GM12878 (cell line): ENCODE results near the gene ATG4B. TPM values are rescaled to one million over a fixed set of nuclear protein-coding genes. Genes with fewer than 3 reads are reported as not detected.

ENCODE experiments used
- CBX3 ChIP-seq: fragments of 200-600 bp; sonication (generic); IDR thresholded peaks from 2 replicates; pipeline ENCODE4 v1.6.1; 2016; ENCODE audit warnings: low read depth, borderline replicate concordance
- DPF2 ChIP-seq: fragments of 450-650 bp; IDR thresholded peaks from 2 replicates; pipeline ENCODE4 v1.6.1; 2017; ENCODE audit warnings: mild to moderate bottlenecking
- ETV6 ChIP-seq, 2 experiments: fragments of 450-650 bp in 1 of 2; IDR thresholded peaks in 1 of 2; conservative IDR thresholded peaks in 1 of 2; 2 replicates each; pipeline ENCODE4 v1.6.1; 2014; ENCODE audit warnings: antibody characterized with exemption in 1 of 2, borderline replicate concordance in 1 of 2, low read depth in 1 of 2, mild to moderate bottlenecking in 1 of 2, moderate library complexity in 1 of 2
- FOXM1 ChIP-seq: IDR thresholded peaks from 2 replicates; pipeline ENCODE4 v1.6.1; 2012; ENCODE audit warnings: low read depth, mild to moderate bottlenecking, inconsistent platforms, low read length, moderate library complexity
- GATAD2B ChIP-seq: fragments of 450-650 bp; conservative IDR thresholded peaks from 2 replicates; pipeline ENCODE4 v1.6.1; 2017; ENCODE audit warnings: low read depth, mild to moderate bottlenecking, moderate library complexity
- HDGF ChIP-seq: fragments of 450-650 bp; IDR thresholded peaks from 2 replicates; pipeline ENCODE4 v1.6.1; 2016; ENCODE audit warnings: antibody characterized with exemption
- MYC ChIP-seq: IDR thresholded peaks from 2 replicates; pipeline ENCODE4 v1.6.1; 2011; ENCODE audit warnings: mild to moderate bottlenecking, low read length, moderate library complexity, inconsistent platforms; ENCODE audit not compliant: insufficient read depth, insufficient replicate concordance, insufficient read length, severe bottlenecking
- NR2F1 ChIP-seq: fragments of 450-650 bp; conservative IDR thresholded peaks from 2 replicates; pipeline ENCODE4 v1.6.1; 2017; ENCODE audit warnings: mild to moderate bottlenecking
- PML ChIP-seq: IDR thresholded peaks from 2 replicates; pipeline ENCODE4 v1.6.1; 2012; ENCODE audit warnings: low read length, inconsistent platforms
- RAD51 ChIP-seq: fragments of 450-650 bp; IDR thresholded peaks from 2 replicates; pipeline ENCODE4 v1.6.1; 2016; ENCODE audit warnings: moderate library complexity, mild to moderate bottlenecking, inconsistent platforms
- SMAD1 ChIP-seq: fragments of 450-650 bp; IDR thresholded peaks from 2 replicates; pipeline ENCODE4 v1.6.1; 2018; ENCODE audit warnings: mild to moderate bottlenecking, low read depth; ENCODE audit not compliant: partially characterized antibody
- SMC3 ChIP-seq: IDR thresholded peaks from 2 replicates; pipeline ENCODE4 v1.6.1; 2011; ENCODE audit warnings: low read length, improper control_type of control experiment, borderline replicate concordance
- TBL1XR1 ChIP-seq: IDR thresholded peaks from 2 replicates; pipeline ENCODE4 v1.6.1; 2012; ENCODE audit warnings: low read depth, low read length, improper control_type of control experiment
- ZNF207 ChIP-seq: fragments of 450-650 bp; IDR thresholded peaks from 2 replicates; pipeline ENCODE4 v1.6.1; 2014; ENCODE audit warnings: antibody characterized with exemption, mild to moderate bottlenecking, borderline replicate concordance
- polyA plus RNA-seq, 11 experiments: library from polyadenylated mRNA; depleted of rRNA in 4 of 11; unstranded in 6 of 11; stranded (reverse) in 5 of 11; fragments of >200 nt; fragmentation: Nextera tagmentation in 4 of 11; fragmentation: Illumina TruSeq in 1 of 11; extraction: Ambion mirVana in 4 of 11; extraction: Trizol in 1 of 11; gene quantifications; 1 replicate in 1 of 11; 2 replicates in 10 of 11; pipeline versions ENCODE4 v1.2.1 to v1.2.3, GENCODE V29; 2011 to 2016; ENCODE audit warnings: inconsistent platforms in 2 of 11, missing spikeins in 2 of 11, low read depth in 1 of 11
- total RNA-seq, 4 experiments: library from RNA; depleted of rRNA in 3 of 4; stranded (reverse); fragments of >200 nt in 3 of 4; fragmentation: Illumina TruSeq in 1 of 4; extraction: Trizol in 1 of 4; gene quantifications; 2 replicates each; pipeline versions ENCODE4 v1.2.1 to v1.2.3, GENCODE V29; 2013 to 2021
- TF ChIP-seq, protein P1 (sequence below): fragments of 450-650 bp; IDR thresholded peaks from 2 replicates; pipeline ENCODE4 v1.6.1; 2018; ENCODE audit warnings: borderline replicate concordance, mild to moderate bottlenecking; ENCODE audit not compliant: partially characterized antibody
- TF ChIP-seq, protein P2 (sequence below): fragments of 450-650 bp; IDR thresholded peaks from 2 replicates; pipeline ENCODE4 v1.6.1; 2017; ENCODE audit warnings: mild to moderate bottlenecking
- TF ChIP-seq, protein P3 (sequence below): fragments of 450-650 bp; IDR thresholded peaks from 2 replicates; pipeline ENCODE4 v1.6.1; 2016; ENCODE audit warnings: mild to moderate bottlenecking, moderate library complexity, borderline replicate concordance
- TF ChIP-seq, protein P4 (sequence below): IDR thresholded peaks from 2 replicates; pipeline ENCODE4 v1.6.1; 2012; ENCODE audit warnings: low read depth, low read length, improper control_type of control experiment

The ATG4B gene
- total and polyA plus RNA-seq, 10 of the 15 experiments (the other 5 are each of a cell fraction or from before 2014, with no cell fraction given), result 5.8 to 84.1 (median 64.9) TPM

DNA sequence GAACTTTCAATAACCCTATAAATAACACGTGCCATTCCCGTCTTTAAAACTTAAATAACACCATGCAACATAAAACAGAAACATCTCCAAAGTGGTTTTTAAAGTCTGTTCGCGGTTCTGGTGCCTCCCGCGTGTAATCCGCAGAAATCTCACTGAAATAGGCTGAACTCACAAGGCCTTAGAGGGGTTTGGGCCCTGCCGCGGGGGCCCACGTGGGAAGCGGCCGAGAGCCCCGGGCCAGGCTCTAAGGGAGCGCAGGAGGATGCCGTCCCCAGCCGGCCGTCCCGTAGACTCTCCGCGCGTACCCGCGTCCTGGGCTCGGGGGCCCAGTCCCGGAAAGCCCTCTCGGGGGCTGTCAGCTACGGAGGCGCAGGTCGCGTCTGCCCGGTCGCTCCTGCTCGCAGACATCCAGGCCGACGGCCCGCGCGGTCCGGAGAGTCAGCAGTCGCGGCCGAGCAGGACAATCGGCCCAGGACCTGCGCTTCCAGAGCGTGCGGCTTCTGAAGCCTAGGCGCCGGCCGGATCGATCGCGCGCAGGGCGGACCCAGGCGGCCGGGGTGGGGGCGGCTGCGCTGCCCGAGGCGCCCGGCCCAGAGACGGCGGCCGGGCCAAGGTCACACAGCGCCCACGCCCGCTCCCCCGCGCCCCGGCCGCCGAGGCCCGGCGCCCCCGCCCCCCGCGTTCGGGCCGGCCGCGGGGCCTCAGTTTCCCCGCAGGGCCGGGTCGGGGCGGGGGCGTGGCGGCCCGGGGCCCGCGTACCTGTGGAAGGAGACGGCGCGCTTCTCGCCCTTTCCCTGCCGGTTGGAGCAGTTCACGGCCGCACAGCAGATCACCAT lies 1.1 kb upstream of the ATG4B start (continued):
- TF ChIP-seq NR2F1 (no peak), PML (no peak), MYC (no peak), ETV6 (conservative IDR thresholded peaks at IDR 0.05 in 1 of 2, IDR thresholded peaks at IDR 0.05 in 1 of 2; ENCODE audit: borderline replicate concordance in 1 of 2, low read depth in 1 of 2) (no peak), ZNF207 (no peak), FOXM1 (no peak), DPF2 (peak; percentile 59; the same call in 1 of the 2 replicates), RAD51 (no peak), SMAD1 (no peak), SMC3 (no peak), HDGF (no peak), TBL1XR1 (no peak), GATAD2B (peak; percentile 40), CBX3 (no peak)
- TF ChIP-seq, protein P1, sequence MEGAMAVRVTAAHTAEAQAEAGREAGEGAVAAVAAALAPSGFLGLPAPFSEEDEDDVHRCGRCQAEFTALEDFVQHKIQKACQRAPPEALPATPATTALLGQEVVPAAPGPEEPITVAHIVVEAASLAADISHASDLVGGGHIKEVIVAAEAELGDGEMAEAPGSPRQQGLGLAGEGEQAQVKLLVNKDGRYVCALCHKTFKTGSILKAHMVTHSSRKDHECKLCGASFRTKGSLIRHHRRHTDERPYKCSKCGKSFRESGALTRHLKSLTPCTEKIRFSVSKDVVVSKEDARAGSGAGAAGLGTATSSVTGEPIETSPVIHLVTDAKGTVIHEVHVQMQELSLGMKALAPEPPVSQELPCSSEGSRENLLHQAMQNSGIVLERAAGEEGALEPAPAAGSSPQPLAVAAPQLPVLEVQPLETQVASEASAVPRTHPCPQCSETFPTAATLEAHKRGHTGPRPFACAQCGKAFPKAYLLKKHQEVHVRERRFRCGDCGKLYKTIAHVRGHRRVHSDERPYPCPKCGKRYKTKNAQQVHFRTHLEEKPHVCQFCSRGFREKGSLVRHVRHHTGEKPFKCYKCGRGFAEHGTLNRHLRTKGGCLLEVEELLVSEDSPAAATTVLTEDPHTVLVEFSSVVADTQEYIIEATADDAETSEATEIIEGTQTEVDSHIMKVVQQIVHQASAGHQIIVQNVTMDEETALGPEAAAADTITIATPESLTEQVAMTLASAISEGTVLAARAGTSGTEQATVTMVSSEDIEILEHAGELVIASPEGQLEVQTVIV, result no peak
- TF ChIP-seq, protein P2, sequence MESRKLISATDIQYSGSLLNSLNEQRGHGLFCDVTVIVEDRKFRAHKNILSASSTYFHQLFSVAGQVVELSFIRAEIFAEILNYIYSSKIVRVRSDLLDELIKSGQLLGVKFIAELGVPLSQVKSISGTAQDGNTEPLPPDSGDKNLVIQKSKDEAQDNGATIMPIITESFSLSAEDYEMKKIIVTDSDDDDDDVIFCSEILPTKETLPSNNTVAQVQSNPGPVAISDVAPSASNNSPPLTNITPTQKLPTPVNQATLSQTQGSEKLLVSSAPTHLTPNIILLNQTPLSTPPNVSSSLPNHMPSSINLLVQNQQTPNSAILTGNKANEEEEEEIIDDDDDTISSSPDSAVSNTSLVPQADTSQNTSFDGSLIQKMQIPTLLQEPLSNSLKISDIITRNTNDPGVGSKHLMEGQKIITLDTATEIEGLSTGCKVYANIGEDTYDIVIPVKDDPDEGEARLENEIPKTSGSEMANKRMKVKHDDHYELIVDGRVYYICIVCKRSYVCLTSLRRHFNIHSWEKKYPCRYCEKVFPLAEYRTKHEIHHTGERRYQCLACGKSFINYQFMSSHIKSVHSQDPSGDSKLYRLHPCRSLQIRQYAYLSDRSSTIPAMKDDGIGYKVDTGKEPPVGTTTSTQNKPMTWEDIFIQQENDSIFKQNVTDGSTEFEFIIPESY, result no peak
- TF ChIP-seq, protein P3, sequence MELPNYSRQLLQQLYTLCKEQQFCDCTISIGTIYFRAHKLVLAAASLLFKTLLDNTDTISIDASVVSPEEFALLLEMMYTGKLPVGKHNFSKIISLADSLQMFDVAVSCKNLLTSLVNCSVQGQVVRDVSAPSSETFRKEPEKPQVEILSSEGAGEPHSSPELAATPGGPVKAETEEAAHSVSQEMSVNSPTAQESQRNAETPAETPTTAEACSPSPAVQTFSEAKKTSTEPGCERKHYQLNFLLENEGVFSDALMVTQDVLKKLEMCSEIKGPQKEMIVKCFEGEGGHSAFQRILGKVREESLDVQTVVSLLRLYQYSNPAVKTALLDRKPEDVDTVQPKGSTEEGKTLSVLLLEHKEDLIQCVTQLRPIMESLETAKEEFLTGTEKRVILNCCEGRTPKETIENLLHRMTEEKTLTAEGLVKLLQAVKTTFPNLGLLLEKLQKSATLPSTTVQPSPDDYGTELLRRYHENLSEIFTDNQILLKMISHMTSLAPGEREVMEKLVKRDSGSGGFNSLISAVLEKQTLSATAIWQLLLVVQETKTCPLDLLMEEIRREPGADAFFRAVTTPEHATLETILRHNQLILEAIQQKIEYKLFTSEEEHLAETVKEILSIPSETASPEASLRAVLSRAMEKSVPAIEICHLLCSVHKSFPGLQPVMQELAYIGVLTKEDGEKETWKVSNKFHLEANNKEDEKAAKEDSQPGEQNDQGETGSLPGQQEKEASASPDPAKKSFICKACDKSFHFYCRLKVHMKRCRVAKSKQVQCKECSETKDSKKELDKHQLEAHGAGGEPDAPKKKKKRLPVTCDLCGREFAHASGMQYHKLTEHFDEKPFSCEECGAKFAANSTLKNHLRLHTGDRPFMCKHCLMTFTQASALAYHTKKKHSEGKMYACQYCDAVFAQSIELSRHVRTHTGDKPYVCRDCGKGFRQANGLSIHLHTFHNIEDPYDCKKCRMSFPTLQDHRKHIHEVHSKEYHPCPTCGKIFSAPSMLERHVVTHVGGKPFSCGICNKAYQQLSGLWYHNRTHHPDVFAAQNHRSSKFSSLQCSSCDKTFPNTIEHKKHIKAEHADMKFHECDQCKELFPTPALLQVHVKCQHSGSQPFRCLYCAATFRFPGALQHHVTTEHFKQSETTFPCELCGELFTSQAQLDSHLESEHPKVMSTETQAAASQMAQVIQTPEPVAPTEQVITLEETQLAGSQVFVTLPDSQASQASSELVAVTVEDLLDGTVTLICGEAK, result no peak
- TF ChIP-seq, protein P4, sequence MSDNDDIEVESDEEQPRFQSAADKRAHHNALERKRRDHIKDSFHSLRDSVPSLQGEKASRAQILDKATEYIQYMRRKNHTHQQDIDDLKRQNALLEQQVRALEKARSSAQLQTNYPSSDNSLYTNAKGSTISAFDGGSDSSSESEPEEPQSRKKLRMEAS, result 0 out of 2 replicates have a peak, but pooled peaks have one; percentile 21
